HG03095 (cell line): ENCODE results near the gene TAS1R1.
"Not testable (repeated sequence)": the region's sequence is repeated elsewhere in the genome, so short reads cannot be mapped to it uniquely, and the experiment has no call there.

Experiments used
- ATAC-seq: cut with Tn5 transposase; IDR thresholded peaks from one replicate; pipeline ENCODE4 v1.9.1; 2021; ENCODE audit warnings: moderate library complexity; ENCODE audit not compliant: unreplicated experiment

Gene TAS1R1

DNA sequence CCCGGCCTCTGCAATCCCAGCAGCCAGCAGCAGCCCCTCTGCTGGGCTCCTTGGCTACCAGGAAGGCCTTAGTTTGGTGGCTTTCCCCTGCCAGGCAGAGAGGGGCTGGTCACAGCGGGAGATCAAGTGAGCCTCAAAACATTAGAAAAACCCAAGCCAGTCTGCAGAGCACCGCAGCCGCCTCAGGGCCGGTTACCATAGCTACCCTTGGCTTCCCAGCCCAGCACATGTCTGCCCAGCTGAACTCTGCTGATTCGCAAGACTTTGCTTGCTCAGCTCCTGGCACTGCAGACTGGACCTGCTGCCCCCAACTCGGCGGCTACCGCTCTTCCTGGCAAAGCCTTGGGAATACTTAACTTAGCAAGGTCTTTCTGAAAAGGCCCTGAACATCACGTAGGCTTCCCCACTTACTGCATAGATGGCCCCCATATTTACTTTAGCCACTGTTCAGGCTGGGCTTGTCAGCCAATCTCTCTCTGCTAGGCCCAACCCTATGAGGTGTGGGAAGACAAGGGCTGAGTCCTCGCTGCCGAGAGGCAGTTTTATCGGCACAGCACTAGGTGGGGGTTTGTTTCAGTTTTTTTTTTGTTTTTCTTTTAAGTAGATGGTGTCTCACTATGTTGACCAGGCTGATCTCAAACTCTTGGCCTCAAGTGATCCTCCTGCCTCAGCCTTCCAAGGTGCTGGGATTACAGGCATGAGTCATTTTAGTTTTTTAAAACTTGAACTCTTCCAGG, 35.0 kb upstream of the TAS1R1 start:
- no peak for ATAC-seq

- no peak for ATAC-seq
Measured at GRCh38 chr1:6521536-6521935, 33.6 kb upstream of the TAS1R1 start.

DNA sequence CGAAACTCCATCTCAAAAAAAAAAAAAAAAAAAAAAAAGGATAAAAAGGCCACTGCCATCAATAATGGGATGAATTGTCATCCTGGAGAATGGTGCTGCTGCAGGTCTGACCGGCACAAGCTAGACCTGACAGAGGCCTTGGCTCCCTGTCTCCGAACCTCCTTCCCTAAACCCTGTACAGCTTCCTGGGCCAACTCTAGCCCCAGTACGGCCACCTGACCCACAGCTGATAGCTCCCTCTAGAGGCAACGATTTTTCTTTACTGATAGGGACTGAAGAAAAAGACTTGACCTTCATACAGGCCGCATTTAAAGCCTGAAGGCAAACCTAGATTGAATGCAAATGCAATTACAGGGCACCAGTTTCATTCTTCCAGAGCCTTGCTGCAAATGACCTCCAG, 31.5 kb upstream of the TAS1R1 start:
- no peak for ATAC-seq

DNA sequence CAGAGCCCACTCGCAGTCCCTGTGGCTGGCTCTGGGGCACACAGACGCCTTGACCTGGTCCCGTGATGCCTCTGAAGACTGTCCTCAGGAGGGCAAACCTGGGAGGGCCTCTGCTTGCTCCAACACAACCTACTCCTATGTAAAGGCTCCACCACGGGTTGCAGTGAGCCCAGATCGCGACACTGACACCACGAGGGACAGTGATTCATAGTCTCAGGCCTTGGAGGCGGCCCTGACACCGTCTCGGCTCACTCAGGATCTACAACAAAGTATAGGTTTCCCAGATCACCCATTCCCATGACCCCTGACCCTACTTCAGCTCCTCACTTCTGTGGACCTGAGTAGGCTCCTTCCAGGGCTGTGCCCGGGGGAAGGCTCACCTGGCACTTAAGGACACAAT, 28.8 kb upstream of the TAS1R1 start:
- ATAC-seq: no peak

GRCh38 chr1:6528492-6528891, 26.6 kb upstream of the TAS1R1 start:
- ATAC-seq: no peak

DNA sequence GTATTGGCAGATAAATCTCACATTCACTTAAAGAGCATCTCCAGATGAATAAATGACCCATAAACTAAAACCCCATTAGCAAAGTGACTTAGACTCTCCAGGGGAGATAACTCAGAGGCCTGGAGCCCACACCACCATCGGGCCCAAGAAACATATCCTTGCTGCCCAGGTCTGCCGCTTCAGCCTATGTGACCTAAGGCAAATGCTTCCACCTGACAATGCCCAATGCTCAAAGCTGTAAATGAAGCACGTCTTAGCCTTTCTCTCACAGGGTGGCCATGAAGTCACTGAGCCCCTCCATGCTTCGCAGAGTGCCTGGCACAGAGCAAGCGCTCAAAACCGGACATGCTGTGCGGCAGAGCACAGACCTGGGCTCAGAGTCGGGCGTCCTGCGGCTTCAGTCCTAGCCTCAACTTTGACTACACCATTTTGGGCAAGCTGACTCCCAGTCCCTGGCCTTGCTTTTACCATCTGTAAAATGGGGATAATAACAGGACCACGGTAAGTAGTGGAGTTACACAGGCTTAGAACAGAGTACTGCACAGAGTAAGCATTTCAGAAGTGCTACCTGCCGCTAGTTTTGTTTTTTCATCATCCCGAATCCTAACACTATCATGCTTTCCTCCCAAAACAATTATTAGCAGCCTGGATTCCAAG, 24.5 kb upstream of the TAS1R1 start:
- ATAC-seq: no peak

GRCh38 chr1:6531996-6532395, 23.1 kb upstream of the TAS1R1 start:
- no peak for ATAC-seq

DNA sequence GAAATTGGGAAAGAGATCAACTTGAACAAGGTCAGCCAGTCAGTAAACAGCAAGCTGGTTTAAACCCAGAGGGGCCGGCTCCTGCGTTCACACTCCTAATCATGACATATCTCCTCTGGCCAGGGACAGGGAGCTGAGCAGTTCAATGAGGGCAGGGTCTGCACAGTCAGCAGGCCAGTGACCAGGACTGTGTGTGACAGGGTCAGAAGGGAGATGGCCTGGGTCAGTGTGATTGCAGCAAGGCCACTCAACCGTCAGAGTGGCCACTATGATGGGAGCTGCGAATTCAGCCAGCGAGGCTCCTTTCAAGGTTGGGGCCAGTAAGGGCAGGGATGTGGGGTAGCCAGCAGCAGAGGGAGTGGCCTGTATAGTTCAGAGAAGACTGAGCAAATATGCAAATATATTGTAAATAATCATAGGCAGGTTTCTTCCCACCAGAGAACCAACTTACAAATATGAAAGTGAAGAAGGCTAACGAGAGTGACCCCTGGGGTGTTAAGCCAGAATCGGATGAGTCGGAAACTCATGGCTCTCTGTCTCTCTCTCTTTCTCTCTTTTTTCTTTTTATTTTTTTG, 20.8 kb upstream of the TAS1R1 start:
- no peak for ATAC-seq

- no peak for ATAC-seq
Measured at GRCh38 chr1:6535214-6535613, 19.9 kb upstream of the TAS1R1 start.

DNA sequence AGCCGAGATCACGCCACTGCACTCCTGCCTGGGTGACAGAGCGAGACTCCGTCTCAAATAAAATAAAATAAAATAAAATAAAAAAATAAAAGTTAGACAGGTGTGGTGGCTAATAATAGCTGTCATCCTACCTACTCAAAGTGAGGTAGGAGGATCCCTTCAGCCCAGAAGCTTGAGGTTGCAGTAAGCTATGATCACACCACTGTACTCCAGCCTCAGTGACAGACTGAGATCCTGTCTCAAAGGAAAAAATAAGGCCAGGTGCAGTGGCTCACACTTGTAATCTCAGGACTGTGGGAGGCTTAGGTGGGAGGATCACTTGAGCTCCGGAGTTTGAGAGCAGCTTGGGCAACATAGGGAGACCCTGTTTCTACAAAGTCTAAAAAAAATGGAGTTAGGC, 18.8 kb upstream of the TAS1R1 start:
- no peak for ATAC-seq

DNA sequence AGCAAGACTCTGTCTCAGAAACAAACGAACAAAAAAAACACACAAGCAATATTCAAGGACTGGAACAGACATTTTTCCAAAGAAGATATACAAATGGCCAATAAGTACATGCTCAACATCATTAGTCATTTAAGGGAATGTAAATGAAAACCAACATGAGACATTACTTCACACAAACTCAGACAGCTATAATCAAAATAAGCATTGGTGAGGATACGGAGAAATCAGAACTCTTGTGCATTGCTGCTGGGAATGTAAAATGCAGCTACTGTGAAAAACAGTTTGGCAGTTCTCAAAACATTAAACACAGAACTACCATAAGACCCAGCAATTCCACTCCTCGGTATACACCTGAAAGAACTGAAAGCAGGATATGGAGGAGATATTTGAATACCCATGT, 16.2 kb upstream of the TAS1R1 start:
- ATAC-seq: no peak

GRCh38 chr1:6544831-6545230, 10.3 kb upstream of the TAS1R1 start:
- ATAC-seq: no peak

DNA sequence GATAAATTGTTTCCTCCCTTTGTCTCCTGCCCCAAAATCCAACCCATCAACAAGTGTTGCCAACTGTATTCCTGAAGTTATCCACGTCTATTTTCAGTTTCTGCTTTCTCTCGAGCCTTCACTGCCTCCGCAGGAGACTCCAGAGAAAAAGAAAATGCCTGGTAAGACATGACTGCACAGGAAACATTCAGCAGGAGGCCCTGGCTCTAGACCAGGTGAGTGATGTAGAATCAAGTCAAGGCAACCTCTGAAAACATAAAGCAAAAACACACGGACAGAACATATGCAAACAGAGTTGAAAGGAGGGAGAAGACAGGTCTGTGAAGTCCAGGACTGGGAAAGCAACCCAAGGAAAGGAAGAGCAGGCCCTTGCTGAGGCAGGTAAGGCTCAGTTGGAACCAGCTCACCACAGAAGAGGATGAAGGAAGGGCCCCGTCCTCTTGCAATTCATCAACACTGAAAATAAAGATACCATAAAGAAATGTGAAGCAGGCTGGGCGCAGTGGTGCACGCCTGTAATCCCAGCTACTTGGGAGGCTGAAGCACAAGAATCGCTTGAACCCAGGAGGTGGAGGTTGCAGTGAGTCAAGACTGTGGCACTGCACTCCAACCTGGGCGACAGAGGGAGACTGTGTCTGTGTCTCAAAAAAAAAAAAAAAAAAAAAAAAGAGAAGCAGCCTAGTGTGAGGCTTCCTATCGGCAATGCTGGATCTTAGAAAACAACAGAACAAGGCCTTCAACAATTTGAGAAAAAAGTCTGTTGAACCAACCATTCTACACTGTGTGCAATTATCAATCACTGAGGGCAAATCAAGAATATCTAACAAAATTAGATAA, 9.6 kb upstream of the TAS1R1 start:
- no peak for ATAC-seq

DNA sequence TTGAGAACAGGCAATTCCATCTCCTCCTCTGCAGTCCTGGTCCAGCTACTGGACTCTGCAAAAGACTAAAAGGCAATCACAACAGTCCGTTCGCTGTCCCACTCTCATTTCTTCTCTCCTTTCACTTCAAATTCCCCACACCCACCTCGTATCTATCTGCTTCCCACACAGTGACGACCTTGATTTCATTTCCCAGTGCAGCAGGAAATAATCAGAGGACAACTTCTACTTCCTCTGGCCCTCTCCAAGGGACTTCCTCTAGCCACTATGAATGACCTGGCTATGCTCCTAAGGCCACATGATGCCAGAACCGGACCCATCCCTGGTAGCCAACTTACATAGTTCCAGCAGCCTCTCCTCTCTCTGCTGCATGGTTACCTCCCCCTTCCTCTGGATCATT, 8.8 kb upstream of the TAS1R1 start:
- no peak for ATAC-seq

GRCh38 chr1:6547301-6547700, 7.8 kb upstream of the TAS1R1 start:
- ATAC-seq: no peak

DNA sequence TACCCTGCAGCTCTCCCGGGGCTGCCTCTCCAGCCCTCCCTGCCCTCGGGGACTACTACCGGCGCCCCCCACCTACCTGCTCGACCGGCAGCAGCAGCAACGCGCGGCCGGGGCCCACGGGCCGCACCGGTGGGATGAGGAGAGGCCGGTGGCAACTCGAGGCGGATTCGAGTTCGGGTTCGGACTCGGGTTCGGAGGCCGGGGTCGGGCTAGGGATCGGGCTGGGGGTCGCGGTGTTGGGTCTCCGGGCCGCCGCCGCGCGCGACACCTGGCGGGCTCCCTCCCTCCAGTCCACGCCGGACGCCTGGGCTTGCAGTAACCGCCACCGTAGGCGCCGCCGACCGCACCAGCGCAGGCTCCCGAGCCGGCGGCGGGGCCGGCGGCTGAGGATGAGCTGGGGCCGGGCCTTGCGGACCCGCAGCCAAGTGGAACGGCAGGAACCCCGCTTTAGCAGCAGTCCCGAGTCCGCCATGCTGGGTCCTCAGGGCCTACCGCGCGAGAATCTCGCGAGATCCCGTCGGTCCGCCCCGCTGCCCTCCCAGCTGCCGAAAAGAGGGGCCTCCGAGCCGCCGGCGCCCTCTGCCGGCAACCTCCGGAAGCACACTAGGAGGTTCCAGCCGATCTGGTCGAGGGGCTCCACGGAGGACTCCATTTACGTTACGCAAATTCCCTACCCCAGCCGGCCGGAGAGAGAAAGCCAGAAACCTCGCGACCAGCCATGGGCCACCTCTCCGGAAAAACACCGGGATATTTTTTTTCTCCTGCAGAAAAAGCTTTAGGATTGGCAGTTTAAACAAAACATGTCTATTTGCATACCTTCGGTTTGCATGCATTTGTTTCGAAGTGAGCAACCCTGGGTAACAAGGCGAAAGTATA, 838 bp upstream of the TAS1R1 start, which contains the start of gene NOL9:
NOL9 (minus strand) TSS at position 483 of the 876 bp plus-strand sequence; CDS start at position 472, 11 bp downstream.
- peak; percentile 92 for ATAC-seq

DNA sequence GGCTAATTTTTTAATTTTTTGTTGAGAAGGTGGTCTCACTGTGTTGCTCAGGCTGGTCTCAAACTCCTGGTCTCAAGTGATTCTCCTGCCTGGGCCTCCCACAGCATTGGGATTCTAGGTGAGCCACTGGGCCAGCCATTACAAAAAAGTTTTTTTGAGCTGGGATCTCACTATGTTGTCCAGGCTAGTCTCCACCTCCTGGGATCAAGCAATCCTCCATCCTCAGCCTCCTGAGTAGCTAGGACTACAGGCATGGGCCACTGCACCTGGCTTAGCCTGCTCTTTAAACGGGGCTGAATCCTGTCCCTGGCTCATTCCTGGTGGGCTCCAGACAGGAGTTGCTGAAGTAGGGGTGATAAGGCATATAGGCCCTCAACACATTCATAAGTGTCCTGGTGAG, 2.5 kb downstream of the TAS1R1 start:
- ATAC-seq: no peak

DNA sequence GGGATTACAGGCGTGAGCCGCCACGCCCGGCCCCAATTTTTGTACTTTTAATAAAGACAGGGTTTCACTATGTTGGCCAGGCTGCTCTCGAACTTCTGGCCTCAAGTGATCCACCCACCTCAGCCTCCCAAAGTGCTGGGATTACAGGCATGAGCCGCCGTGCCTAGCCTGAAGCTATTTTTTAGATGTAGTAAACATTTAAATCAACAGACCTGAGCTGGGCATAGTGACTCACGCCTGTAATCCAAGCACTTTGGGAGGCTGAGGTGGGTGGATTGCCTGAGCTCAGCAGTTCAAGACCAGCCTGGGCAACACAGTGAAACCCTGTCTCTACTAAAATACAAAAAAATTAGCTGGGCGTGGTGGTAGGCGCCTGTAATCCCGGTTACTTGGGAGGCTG, 4.1 kb downstream of the TAS1R1 start:
- not testable (repeated sequence) for ATAC-seq

DNA sequence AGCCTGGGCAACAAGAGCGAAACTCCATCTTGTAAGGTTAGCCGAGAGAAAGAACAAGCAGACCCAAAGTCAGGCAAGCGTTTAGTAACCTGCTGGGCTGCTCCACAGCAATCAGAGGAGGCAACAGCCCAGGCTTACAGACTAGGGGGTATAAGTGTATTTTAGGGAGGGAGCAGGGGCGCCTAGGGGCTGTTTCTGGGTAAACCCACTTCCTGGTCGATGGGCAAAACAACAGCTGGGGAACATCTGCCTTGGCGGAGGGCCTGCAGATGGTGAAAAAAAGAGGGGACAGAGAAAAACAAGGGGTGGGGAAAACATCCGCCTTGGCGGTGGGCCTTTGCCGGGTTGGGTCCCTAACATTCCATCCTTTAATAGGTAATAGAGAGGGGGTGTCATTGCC, 5.2 kb downstream of the TAS1R1 start:
- no peak for ATAC-seq

DNA sequence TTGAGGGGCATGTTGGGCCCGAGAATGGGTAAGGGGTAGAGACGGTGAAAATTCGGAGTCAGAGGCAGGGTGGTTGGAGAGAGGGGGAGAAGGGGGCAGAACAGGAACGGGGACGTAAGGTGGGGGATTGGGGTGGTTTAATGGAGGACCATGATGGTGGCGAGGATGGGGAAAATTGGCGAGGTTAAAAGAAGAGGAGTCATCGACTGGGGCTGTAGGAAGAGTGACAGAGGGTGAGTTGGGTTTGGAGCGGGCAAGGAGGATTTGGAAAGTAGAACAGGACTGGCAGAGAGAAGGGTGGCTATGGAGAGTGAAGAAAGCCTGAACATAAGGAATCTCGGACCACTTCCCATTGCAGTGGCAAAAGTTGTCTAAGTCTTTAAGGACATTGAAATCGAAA, 13.9 kb downstream of the TAS1R1 start:
- no peak for ATAC-seq
